Esophagus (tissue), 2 donors: Measurements from ENCODE around the gene CDH24. TPM values are rescaled to one million over a fixed set of nuclear protein-coding genes. Genes with fewer than 3 reads are reported as not detected.

ENCODE experiments used
- H3K27ac ChIP-seq, 2 donors: one replicate each; pipeline ENCODE4 v1.5.1; 2013; ENCODE audit warnings: low read depth in 2 of 2, mild to moderate bottlenecking in 2 of 2, inconsistent platforms in 1 of 2, low read length in 1 of 2, moderate library complexity in 1 of 2
- H3K27me3 ChIP-seq, 2 donors: one replicate each; pipeline ENCODE4 v1.6.1; 2013; ENCODE audit warnings: low read length in 2 of 2, control low read depth in 1 of 2, mild to moderate bottlenecking in 1 of 2; ENCODE audit not compliant: insufficient read depth in 2 of 2, control insufficient read depth in 1 of 2
- H3K36me3 ChIP-seq, 2 donors: one replicate each; pipeline ENCODE4 v1.6.1; 2013; ENCODE audit warnings: low read length in 1 of 2; ENCODE audit not compliant: control insufficient read depth in 2 of 2, insufficient read depth in 2 of 2
- H3K4me1 ChIP-seq, 2 donors: one replicate each; pipeline ENCODE4 v1.6.1; 2013; ENCODE audit warnings: low read length in 1 of 2; ENCODE audit not compliant: control insufficient read depth in 2 of 2, insufficient read depth in 2 of 2
- H3K4me3 ChIP-seq, 2 donors: one replicate each; pipeline ENCODE4 v1.5.1; 2013; ENCODE audit warnings: low read length in 2 of 2, mild to moderate bottlenecking in 2 of 2, low read depth in 1 of 2, moderate library complexity in 1 of 2
- H3K9me3 ChIP-seq, 2 donors: one replicate each; pipeline ENCODE4 v1.6.1; 2013; ENCODE audit warnings: mild to moderate bottlenecking in 2 of 2, low read depth in 1 of 2, low read length in 1 of 2, moderate library complexity in 1 of 2; ENCODE audit not compliant: control insufficient read depth in 2 of 2, insufficient read depth in 1 of 2
- WGBS, 2 donors: extraction: QIAGEN DNeasy Blood & Tissue Kit; methylation state at CpG; one replicate each; pipeline ENCODE4 v1.1.7; 2013; 5-methylcytosine and 5-hydroxymethylcytosine counted together
- polyA plus RNA-seq, 2 donors: library from polyadenylated mRNA; stranded (reverse); fragments of 200-250 nt; gene quantifications; one replicate each; pipeline ENCODE4 v1.2.3, GENCODE V29; 2013
- donor health status: healthy with polysubstance abuse.
- donor health status: Bipolar disorder and iron deficiency.

Gene CDH24
- polyA plus RNA-seq, 2 donors = 4.2 to 7.4 TPM

- H3K27ac ChIP-seq = no peak overlapping the region
- H3K9me3 ChIP-seq = no peaks in the 10 kb centered on the region
- no peaks in the 10 kb centered on the region for H3K4me1 ChIP-seq
- WGBS, 2 donors = 96 to 97% methylated on average over 3 of the region's 3 CpGs
- no peaks in the 10 kb centered on the region for H3K27me3 ChIP-seq
- no peak overlapping the region for H3K4me3 ChIP-seq
- H3K36me3 ChIP-seq = no peaks in the 10 kb centered on the region
Observed at GRCh38 chr14:23002592-23002991, 54.7 kb downstream of the CDH24 start.

DNA sequence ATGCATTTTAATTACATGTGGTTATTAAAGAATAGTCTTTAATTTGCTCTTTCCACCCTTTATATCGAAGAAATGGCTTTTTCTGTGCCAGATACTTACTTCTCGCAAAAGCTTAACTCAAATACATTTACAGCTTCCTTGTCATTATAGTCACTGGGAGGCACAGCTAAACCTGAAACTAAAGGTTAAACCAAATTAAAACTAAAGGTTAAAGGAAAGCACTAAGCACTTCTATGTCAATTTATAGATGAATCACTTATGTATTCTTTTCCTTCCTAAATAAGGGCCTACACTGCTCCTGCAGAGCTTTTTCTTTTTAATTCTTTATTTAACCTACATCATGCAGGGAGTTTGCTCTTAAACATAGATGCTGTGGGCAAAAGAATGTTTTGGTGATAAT lies 56.5 kb downstream of the CDH24 start:
- Histone ChIP-seq H3K27ac (no peak overlapping the region), H3K27me3 (no peaks in the 10 kb centered on the region), H3K4me1 (no peaks in the 10 kb centered on the region), H3K9me3 (no peaks in the 10 kb centered on the region), H3K36me3 (no peaks in the 10 kb centered on the region), H3K4me3 (no peak overlapping the region)
- 97% methylated on average over 2 of the region's 2 CpGs for WGBS, 2 donors

- H3K4me1 ChIP-seq = no peaks in the 10 kb centered on the region
- H3K36me3 ChIP-seq = no peaks in the 10 kb centered on the region
- H3K27me3 ChIP-seq = no peaks in the 10 kb centered on the region
- WGBS, 2 donors = 85 to 90% methylated on average over 15 to 16 of the region's 16 CpGs
- no peaks in the 10 kb centered on the region for H3K9me3 ChIP-seq
- no peak overlapping the region for H3K4me3 ChIP-seq
- no peak overlapping the region for H3K27ac ChIP-seq
Observed at GRCh38 chr14:22998329-22999012, 58.8 kb downstream of the CDH24 start.

GRCh38 chr14:22997676-22998323 lies 59.5 kb downstream of the CDH24 start:
- Histone ChIP-seq H3K36me3 (no peaks in the 10 kb centered on the region), H3K4me1 (no peaks in the 10 kb centered on the region), H3K27me3 (no peaks in the 10 kb centered on the region), H3K27ac (no peak overlapping the region), H3K4me3 (no peak overlapping the region), H3K9me3 (no peaks in the 10 kb centered on the region)
- WGBS, 2 donors = 85 to 87% methylated on average over 9 of the region's 9 CpGs

Other genes with a start within 250 kb of the CDH24 start
- gene SLC7A7, start 242.1 kb downstream of the CDH24 start, polyA plus RNA-seq = 1 to 10 TPM in 1 of 2 donors, under 1 TPM in 1; 0.98 to 1.5 TPM
- gene MRPL52, start 227.6 kb downstream of the CDH24 start, polyA plus RNA-seq = 100 to 1,000 TPM in 1 of 2 donors, 10 to 100 TPM in 1; 99.8 to 182 TPM
- 10 to 100 TPM; 54.1 to 81.6 TPM for gene MMP14, start 220.9 kb downstream of the CDH24 start, polyA plus RNA-seq
- gene LRP10, start 185.8 kb downstream of the CDH24 start, polyA plus RNA-seq = 100 to 1,000 TPM in 1 of 2 donors, 10 to 100 TPM in 1; 69.8 to 129 TPM
- 1 to 10 TPM in 1 of 2 donors, under 1 TPM in 1; 0.31 to 1.1 TPM for gene REM2, start 174.3 kb downstream of the CDH24 start, polyA plus RNA-seq
- gene RBM23, start 138.4 kb downstream of the CDH24 start, polyA plus RNA-seq = 10 to 100 TPM; 21.2 to 35.8 TPM
- 10 to 100 TPM; 31.4 to 47.1 TPM for gene PRMT5, start 128.1 kb downstream of the CDH24 start, polyA plus RNA-seq
- 10 to 100 TPM; 17.0 to 23.5 TPM for gene HAUS4, start 100.4 kb downstream of the CDH24 start, polyA plus RNA-seq
- 10 to 100 TPM; 16.5 to 19.7 TPM for gene AJUBA, start 75.0 kb downstream of the CDH24 start, polyA plus RNA-seq
- gene C14orf93, start 47.4 kb downstream of the CDH24 start, polyA plus RNA-seq = 1 to 10 TPM; 4.7 to 6.1 TPM
- 100 to 1,000 TPM in 1 of 2 donors, 10 to 100 TPM in 1; 35.1 to 136 TPM for gene PSMB5, start 22.6 kb downstream of the CDH24 start, polyA plus RNA-seq
- gene PSMB11, start 15.3 kb downstream of the CDH24 start, polyA plus RNA-seq = not detected
- gene ACIN1, start 37.6 kb upstream of the CDH24 start, polyA plus RNA-seq = 100 to 1,000 TPM in 1 of 2 donors, 10 to 100 TPM in 1; 70.5 to 136 TPM
- 10 to 100 TPM; 14.9 to 38.4 TPM for gene C14orf119, start 38.0 kb upstream of the CDH24 start, polyA plus RNA-seq
- under 1 TPM in 1 of 2 donors, not detected in 1; 0.01 TPM for gene CIROP, start 47.5 kb upstream of the CDH24 start, polyA plus RNA-seq
- under 1 TPM in 1 of 2 donors, not detected in 1; 0.02 TPM for gene CEBPE, start 61.7 kb upstream of the CDH24 start, polyA plus RNA-seq
- gene SLC7A8, start 126.1 kb upstream of the CDH24 start, polyA plus RNA-seq = 10 to 100 TPM; 27.5 to 33.4 TPM
- gene RNF212B, start 180.4 kb upstream of the CDH24 start, polyA plus RNA-seq = not detected
- 10 to 100 TPM in 1 of 2 donors, 1 to 10 TPM in 1; 8.0 to 16.1 TPM for gene HOMEZ, start 228.6 kb upstream of the CDH24 start, polyA plus RNA-seq
- 10 to 100 TPM in 1 of 2 donors, 1 to 10 TPM in 1; 5.2 to 12.7 TPM for gene PPP1R3E, start 245.3 kb upstream of the CDH24 start, polyA plus RNA-seq
- 10 to 100 TPM; 28.0 to 35.0 TPM for gene BCL2L2, start 249.3 kb upstream of the CDH24 start, polyA plus RNA-seq